Activated CD4-positive, alpha-beta T cell treated with anti-CD3 and anti-CD28 coated beads, Interleukin-2, Interleukin-6, amounts not matched to agents 100 ng/mL and 50 ng/mL, durations not matched to agents 16 hours and 8 hours (primary cell): ENCODE results near the gene PDZD4.
"Not testable (repeated sequence)": the region's sequence is repeated elsewhere in the genome, so short reads cannot be mapped to it uniquely, and the experiment has no call there.

Experiments
- DNase-seq: peaks from one replicate; pipeline ENCODE4 v3.0.0-alpha.2; 2020

Gene PDZD4

DNA sequence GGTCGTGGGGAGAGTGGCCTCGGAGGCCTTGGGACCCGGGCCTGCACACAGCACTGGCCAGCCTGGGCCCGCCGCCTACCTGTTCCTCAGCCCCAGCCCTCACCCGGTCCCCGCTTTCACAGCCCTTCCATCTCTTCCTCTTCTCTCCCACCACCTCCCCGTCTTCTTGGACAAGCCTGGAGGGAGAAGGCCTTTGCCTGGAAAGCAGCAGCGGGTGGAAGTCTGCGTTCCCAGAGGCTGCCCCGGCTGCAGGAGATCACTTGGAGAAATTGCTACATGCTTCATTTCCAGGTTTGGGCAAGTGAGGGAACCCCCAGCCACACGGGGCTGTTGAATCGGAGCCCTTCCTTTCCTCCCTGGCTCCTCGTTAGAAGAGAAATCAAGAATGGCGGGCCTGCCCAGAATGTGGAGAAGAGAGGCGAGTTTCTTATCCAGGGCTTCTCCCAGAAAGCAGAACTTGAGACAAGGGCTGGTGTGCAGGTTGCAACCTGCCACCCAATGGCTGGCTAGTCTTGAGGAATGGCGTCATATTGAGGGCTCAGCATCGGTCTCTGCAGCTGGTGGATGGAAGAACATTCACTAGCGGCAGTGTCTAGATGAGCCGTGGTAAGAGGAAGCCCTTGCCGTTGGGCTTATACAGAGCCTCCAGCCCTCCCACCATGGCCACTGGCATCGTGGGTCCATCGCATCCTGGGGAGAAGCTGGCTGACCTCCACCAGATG lies 1.2 kb upstream of the PDZD4 start:
- no peak for DNase-seq

DNA sequence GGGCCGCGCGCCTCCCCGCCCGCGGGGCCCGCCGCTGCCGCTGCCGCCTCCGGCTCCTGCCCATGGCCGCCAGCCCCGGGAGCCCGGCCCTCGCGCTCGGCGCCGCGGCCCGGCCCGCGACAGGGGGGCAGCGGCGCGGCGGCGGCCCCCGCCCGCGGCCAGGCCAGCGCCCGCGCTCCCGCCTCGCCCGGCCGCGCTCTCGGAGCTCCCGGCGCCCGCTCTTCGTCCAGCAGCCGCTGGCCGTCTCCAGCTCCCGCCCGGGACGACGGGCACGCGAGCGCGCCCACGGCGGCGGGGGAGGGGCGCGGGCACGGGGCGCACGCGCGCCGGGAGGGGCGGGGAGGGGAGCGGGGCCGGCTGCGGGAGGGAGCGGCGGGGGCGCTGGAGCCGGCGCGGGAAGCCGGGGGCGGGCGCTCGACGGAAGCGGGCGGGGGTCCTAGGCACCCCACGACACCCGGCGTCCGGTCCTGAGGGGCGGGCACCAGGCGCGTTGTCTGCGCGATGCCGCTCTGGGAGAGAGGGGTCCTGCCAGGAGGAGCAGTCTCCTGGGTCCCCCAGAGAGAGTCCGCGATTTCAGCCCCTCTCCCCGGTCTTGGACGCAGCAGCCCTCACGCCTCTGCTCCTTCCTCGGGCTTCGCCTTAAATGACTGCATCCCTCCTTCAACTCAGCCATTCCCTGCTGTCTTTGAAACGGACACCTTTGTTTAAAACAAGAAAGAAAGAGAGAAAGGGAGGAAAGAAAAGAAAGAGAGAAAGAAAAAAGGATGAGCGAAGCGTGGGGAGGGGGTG lies 490 bp upstream of the PDZD4 start:
- DNase-seq, result no peak

DNA sequence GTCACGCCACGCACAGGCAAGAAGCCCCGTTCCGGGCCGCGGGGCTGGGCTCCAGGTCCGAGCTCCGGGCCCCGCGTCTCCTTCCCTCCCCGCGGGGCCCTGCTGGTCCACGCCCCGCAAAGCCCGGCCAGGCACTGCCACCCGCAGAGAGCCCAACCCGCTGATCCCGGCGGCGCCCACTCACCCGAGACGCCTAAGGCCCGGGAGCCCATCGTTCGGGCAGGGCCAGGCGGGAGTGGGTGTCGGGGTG lies 870 bp downstream of the PDZD4 start:
- no peak for DNase-seq

DNA sequence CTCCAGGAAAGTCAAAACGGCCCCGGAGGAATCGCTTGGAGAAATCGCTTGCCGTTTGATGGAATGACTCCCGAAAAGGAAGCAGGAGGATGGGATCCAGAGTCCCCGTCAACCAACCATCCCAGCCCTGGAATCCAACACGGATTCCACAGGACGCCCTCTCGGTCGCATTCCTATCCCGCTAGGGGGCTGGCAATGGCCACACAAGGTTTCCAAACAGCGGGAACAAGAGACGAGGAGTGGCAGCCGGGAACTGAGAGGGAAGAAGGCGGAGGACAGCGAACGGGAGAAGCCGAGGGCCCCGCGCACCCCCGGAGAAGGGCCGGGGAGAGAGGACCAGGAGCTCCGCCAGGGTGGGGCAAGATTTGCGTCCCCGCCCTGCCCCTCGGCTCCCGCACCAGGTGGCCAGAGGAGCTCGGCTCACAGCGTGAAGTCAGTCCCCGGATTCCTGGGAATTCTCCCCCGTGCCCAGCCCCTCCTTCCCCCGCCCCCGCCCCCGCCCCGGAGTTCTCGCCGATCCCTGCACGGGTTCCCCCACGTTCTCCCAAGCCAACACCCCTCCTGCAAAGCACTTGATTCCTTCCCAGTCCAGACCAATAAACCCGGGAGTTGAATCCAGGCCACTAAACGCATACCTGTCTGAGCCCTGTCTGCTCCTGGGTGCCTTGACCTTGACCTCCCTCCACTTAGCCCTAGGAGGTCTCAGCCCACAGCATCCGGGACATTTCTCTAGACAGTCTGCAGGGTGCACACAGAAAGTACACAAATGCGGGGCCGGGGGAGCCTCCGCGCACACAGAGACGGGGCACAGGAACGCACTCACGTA lies 1.4 kb downstream of the PDZD4 start:
- no peak for DNase-seq

DNA sequence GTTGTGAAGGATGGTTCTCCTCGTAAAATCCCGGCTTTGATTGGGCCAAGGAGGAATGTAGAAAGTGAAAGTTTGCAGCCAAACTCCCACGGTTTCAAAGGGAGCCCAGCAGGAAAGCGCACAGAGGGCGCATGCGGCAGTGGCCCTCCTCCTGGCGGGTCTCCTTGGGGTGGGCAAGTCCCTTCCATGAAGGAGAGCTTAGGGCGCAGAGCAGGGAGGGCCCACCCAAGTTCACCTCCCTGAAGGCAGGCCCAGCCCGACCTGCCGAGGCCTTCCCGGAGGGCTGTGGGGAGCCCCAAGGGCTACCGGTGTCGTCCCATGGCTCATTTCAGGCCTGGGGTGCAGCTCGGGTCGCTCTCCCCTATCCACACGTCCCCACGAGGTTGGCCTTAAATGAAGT lies 2.0 kb downstream of the PDZD4 start:
- DNase-seq, result no peak

DNA sequence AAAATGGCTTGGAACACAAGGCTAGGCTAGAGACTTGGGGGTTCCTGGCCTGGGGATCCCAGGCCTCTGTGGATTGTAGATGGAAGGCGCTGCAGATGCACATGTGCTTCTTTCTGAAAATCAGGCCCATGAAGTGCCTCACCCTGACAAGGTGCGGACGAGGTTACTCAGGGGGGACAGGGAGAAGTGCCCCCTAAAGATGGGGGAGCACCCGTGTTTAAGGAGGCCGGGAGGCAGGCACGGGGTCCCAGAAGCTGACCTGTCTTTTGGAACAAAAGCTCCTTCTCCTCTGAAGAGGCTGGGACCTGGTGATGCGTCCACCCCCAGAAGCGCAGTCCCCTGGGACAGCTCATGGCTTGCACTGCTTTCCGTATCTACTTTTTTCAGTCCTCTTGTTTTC lies 2.4 kb downstream of the PDZD4 start:
- no peak for DNase-seq

DNA sequence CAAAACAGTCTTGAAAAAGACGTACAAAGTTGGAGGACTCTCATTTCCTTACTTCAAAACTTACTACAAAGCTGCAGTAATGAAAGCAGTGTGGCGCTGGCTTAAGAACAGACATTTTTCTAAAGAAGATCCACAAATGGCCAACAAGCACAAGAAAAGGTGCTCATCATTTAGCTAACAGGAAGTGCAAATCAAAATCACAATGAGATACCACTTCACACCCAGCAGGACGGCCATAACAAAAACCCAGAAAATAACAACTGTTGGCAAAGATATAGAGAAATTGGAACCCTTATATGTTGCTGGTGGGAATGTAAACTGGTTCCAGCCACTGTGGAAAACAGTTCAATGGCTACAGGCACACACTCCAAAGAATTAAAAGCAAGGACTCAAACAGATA lies 3.3 kb downstream of the PDZD4 start:
- DNase-seq, result no peak

DNA sequence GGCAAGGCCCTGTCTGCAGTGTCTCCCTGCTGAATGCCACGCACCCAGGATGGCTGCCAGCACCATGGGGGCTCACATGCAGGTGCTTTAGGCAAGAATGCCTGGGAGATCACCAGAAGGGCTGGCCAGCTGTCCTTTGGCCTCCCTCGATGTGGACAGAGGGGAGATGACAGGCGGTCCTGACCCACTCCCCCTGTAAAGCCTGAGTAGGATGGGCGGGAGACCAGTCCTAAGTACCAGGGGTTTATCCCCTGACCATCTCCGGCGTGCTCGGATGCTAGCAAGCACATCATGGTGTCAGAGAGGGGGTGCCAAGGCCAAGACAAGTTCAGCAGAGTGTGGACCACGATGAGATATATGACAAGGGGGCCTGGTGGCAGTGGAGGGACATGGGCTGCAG lies 5.3 kb downstream of the PDZD4 start:
- no peak for DNase-seq

DNA sequence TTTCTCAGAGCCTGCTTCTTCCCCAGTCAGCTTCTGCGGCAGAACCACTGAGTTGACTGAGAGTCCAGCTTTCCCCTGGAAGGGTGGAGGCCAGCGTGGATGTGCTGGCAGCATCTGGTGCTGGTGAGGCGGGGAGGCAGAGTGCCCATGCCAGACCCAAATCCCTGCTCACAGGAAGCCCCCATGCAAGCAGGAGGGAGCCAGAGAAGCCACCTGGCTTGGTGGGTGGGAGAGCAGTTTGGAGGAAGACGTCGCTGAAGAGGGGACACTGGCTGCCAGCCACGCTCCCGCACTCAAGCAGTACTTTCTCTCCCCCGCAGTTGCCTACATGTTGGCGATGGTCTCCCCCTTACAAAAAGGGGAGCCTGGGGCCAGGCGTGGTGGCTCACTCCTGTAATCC lies 6.0 kb downstream of the PDZD4 start:
- no peak for DNase-seq

DNA sequence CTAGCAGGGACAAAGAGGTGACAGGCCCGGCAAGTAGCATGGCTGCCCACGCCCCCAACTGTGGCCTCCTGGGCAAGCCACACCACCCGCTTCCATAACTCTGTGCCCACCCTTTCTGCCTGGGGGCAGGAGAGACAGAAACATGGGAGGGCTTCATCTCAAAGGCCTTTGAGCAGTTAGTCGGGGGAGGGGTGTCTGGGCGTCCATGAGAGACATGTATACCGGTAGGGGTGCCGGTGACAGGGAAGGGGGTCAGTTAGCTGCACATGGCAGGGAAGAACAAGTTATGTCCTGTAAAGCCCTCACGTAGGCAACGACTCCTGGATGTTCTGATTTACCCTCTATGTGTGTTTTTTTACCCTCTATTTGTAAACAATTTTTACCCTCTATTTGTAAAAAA lies 9.3 kb downstream of the PDZD4 start:
- DNase-seq, result no peak

DNA sequence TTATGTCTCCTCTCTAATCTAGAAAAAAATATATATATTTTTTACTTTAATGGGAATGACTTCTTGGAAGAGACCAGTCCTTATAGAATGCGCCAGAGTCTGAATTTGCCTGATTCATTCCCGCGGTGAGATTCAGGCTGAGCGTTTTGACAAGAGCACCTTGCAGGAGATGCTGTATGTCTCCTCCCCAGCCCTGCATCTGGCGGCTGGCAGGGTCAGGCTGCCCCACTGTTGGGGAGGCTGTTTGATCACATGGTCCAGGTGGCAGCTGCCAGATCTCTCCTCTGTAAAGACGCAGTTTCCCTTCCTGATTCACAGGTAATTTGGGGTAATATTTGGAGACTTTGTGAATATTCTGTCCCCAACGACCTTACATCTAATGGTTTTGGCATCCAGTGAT lies 9.7 kb downstream of the PDZD4 start:
- no peak for DNase-seq

DNA sequence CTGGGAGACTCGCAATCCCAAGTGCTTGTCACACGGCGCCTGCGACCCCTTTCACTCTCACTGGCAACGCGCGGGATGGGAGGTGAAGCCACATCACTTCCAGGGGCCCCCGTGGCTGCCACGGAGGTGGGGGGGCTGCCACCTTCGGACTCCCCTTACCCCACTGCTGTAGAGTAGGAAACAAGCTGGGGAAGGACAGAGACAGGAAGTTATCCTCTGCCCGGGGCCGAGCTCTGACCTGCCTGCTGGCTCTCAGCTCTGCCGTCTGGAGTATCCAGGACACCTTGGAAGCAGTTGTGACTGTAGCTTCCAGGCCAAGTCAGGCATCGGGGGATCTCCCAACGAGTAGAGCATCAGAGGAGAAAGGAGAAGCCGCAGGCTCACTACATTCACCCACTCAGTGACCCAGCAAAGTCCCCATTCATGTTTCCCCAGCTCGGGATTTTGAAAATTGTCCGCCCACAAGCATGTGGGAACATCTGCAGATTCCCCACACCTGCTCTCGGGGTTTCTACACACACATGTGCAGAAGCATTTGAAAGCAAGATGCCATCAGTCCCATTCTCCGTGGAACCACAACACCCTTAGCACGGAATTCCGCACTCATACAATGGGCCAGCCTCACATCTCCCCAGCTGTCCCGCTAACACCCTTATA lies 10.8 kb downstream of the PDZD4 start:
- no peak for DNase-seq

DNA sequence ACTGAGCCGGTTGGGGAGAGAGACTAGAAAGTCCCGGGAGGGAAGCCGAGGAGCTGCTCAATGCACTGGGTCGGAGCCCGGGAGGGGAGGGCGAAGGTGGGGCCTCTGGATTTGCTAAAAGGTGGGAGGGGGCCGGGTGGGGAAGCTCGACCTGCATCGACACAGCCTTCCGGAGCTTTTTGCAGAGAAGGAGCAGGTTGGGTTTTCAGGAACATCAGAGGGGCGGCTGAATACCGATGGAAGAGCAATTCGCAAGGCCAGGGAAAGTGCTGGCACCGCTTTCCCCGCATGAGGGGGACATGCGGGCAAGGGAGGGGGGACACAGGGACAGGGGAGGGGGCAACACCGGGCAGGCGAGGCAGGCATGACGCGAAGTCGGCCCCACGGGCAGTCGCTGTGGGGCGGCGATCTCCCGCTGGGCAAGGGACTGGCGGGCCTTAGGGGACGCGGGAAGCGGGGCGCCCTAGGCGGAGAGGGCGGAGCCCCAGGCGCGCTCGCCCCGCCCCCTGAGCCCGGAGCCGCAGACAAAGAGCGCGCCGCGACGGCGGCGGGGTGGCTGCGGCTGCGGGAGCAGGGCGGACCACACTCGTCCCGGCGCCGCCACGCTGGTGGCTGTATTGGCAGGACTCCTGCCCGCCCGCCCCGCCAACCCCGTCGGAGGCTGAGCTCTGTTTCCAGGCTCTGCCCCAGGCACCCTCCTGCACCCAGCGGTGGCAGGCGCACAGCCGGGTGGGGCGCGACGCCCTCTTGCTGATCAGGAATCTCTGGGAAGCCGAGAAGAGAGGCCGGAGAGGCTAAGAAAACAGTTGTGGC lies 11.6 kb downstream of the PDZD4 start:
- DNase-seq, result peak; percentile 34

DNA sequence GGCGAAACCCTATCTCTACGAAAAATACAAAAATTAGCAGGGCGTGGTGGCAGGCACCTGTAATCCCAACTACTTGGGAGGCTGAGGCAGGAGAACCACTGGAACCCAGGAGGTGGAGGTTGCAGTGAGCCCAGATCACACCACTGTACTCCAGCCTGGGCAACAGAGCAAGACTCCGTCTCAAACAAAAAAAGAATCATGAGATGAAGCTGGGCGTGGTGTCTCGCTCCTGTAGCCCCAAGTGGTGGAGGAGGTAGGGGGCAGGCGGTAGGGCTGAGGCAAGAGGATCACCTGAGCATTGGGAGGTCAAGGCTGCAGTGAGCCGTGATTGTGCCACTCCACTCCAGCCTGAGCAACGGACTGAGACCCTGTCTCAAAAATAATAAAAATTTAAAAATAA lies 12.3 kb downstream of the PDZD4 start:
- not testable (repeated sequence) for DNase-seq

DNA sequence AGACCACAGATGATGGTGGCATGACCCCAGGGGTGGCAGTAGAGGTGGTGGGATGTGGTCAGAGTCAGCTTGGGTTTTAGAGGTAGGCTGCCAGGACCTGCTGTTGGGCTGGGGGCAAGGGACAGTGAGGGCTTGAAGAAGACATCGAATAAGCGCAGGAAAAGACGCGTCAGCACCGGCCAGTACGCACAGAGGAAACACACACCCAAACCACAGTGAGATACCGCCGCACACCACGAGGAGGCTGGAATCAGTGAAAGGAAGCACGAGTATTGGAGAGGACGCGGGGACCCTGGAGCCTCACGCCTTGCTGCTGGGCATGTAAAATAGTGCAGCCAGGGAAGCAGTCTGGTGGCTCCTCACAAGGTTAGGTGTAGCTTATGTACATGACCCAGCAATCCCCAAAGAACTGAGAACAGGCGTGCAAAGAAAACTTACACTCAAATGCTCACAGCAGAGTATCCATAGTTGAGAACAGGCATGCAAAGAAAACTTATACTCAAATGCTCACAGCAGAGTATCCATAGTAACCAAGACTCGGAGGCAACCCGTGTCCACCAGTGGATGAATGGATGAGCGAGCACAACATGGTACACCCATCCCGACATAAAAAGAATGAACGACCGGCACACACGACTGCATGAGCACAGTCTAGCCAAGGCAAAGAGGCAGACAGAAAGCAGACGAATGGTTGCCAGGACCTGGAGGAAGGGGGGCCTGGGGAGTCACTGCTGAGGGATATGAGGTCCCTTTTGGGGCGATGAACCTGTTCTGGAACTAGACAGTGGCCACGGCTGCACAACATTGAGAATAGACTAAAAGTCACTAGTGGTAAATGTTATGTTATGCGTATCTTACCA lies 13.3 kb downstream of the PDZD4 start:
- no peak for DNase-seq

DNA sequence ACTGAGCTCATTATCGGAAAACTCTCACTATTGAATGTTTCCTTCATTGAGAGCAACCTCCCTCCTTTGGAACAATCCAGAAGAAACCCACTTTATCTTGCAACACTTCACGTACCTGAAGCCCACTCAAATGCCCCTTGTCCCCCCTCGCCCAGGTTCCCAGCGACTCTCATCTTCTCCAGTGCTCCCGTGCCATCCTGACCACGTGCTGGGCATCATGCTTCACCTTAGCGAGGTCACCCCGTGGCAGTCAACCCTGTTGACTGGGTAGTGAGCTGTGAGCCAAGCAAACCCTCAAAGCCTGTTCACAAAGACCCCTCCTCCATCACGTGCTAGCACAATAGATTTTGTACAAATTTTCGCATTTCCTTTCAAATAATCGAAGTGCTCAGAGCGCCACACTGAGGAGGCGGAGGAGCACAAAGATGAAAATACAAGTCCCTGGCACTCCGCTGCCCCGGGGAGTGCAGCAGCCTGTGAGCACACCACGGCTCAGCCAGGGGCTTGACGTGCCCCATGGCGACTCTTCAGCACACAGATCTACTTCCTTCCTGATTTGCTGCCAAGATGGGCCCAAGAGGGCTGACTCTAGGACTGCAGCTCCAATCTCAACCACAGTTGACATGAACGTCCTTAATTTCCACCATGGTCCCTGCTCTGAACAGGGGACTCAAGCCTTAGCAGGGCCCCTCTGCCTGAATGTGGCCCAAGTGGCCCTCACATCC lies 15.6 kb downstream of the PDZD4 start:
- DNase-seq, result no peak

DNA sequence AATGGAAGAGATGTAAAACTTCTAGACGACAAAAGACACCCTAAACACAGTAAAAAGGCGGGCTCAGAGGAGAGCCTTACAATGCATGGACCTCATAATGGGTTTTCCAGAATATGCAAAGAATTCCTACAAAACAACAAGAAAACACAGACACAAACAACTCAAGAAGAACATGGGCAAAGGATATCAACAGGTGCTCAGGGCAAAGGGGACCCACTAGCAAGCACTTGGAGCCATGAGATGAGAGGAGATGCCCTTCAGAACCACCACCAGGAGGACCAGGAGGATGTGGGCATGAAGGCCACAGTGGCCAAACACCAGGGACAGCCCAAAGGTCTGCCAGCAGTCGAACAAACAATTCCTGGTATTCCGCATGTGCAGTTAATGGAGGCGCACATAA lies 17.2 kb downstream of the PDZD4 start:
- DNase-seq, result no peak

DNA sequence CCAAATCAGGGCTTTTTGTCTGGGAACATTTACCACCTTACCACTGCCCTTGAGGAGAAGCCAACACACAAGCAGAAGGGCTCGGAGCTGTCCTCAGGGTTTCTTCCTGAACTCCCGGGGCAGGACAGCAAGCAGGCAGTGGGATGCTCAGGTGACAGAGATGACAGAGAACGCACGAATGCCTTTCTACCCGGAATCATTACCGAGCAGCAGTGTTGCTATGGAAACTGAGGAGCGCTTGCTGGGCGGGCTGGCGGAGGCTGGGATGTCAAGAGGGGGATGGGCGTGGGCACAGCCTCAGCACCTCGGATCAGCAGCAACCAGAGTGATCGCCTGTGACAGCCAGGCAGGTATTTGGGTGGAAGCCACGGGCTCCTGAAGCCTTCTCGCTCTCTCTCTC lies 18.1 kb downstream of the PDZD4 start:
- DNase-seq, result no peak

DNA sequence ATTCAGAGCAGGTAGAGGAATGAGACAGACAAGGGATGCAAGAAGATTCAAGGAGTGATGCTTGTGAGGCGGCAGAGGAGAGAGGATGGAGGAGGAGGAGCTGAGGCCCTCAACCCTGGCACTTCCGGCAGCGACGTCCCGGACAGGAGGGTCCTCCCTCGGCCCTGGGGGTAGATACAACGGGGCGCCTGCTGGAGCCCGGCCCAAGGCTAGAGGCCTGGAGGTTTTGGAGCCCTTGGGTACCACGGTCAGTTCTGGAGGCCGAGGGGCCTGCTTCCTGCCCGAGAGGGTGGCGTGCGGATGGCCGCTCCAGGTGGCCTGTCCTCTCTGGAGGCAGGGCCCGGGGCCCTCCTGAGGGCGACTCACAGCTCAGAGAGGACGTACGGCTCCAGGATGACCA lies 22.4 kb downstream of the PDZD4 start:
- no peak for DNase-seq

DNA sequence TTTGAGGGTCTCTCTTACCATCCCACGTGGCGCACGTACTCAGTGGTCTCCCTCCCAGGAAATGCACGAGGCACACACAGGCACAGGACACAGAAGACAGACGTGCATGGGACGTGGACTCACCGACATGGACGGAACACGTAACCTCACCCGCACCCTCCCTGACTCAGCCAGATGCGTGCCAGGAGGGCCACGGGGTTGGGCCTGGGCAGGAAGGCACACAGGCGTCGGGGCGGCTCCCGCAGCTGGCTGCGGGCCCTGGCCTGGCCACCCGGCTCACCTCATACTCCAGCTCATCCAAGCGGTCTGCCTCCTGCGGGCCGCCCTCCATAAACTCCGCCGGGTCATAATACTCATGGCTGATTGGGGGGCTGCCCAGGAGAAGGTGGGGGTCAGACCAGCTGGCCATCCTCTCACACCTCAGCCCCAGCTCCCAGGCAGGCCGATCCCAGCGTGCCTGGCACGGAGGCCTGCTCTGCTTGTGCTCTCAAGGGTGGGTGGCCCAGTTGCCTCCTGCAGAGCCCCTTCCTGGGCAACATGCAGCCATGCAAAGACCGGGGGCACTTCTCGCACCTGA lies 23.3 kb downstream of the PDZD4 start:
- no peak for DNase-seq

DNA sequence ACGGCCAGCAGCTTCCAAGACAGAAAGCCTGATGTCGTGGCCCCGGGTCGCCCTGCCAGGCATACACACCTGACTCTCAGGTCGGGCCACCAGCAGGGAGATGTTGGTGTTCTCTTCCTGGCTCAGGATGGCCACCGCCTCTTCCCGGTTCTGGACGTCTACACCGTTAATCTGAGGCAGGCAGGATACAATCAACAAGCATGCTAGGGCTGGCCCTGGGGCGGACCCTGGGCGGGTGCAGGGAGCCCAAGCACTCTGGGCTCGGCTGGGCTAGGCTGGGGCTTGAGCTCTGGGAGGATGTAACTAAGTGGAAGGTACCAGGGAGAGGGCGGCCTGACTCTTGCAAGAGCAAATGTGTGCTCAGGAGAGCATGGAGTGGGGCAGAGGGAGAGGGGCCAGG lies 24.9 kb downstream of the PDZD4 start:
- DNase-seq, result no peak
